HepG2 (cell line): ENCODE results near the gene LSM2.

Experiments used
- EP300 ChIP-seq, 3 experiments: sonication (generic) in 1 of 3; formaldehyde crosslinking in 1 of 3; IDR thresholded peaks; 2 replicates each; pipeline versions ENCODE4 v1.5.1 to v1.6.1; 2011 to 2020; ENCODE audit warnings: low read depth in 2 of 3, low read length in 2 of 3, borderline replicate concordance in 1 of 3, improper control_type of control experiment in 1 of 3, mild to moderate bottlenecking in 1 of 3, missing genetic modification reagents in 1 of 3, moderate library complexity in 1 of 3
- MNT ChIP-seq: fragments of 450-650 bp; IDR thresholded peaks from 2 replicates; pipeline ENCODE4 v1.6.1; 2016
- POLR2A ChIP-seq, 2 experiments: IDR thresholded peaks; 2 replicates each; pipeline ENCODE4 v1.6.1; 2011; ENCODE audit warnings: low read depth in 2 of 2, low read length in 2 of 2, mild to moderate bottlenecking in 1 of 2, moderate library complexity in 1 of 2; ENCODE audit not compliant: insufficient read depth in 1 of 2
- POLR2AphosphoS2 ChIP-seq: IDR thresholded peaks from 2 replicates; pipeline ENCODE4 v1.6.1; 2011; ENCODE audit warnings: low read depth, low read length, improper control_type of control experiment
- POLR2AphosphoS5 ChIP-seq: IDR thresholded peaks from 2 replicates; pipeline ENCODE4 v1.6.1; 2012; ENCODE audit warnings: low read depth, low read length
- RAD21 ChIP-seq: fragments of 450-650 bp; formaldehyde crosslinking; IDR thresholded peaks from 2 replicates; pipeline ENCODE4 v1.5.0; 2020; ENCODE audit warnings: mild to moderate bottlenecking
- ZBTB33 ChIP-seq: sonication (generic); formaldehyde crosslinking; IDR thresholded peaks from 2 replicates; pipeline ENCODE4 v1.4.0; 2020; ENCODE audit warnings: missing genetic modification reagents
- TF ChIP-seq, protein P1 (sequence below): IDR thresholded peaks from 2 replicates; pipeline ENCODE4 v1.6.1; 2012; ENCODE audit warnings: inconsistent platforms
- TF ChIP-seq, protein P2 (sequence below): sonication (generic); formaldehyde crosslinking; IDR thresholded peaks from 2 replicates; pipeline ENCODE4 v1.9.0; 2021; ENCODE audit warnings: missing genetic modification reagents, borderline replicate concordance
- TF ChIP-seq, protein P3 (sequence below): sonication (generic); formaldehyde crosslinking; IDR thresholded peaks from 2 replicates; pipeline ENCODE4 v1.5.0; 2020; ENCODE audit warnings: mild to moderate bottlenecking, missing genetic modification reagents, moderate library complexity
- TF ChIP-seq, protein P4 (sequence below): sonication (generic); formaldehyde crosslinking; IDR thresholded peaks from 2 replicates; pipeline ENCODE4 v1.8.1; 2022; ENCODE audit warnings: low read depth, mild to moderate bottlenecking, missing genetic modification reagents

- TF ChIP-seq EP300 (IDR thresholded peaks at IDR 0.05; ENCODE audit: low read depth in 2 of 2, low read length in 2 of 2) (no peak), EP300 (CRISPR knock-in tag; IDR thresholded peaks at IDR 0.05; ENCODE audit: borderline replicate concordance) (no peak), RAD21 (CRISPR knock-in tag) (no peak), POLR2AphosphoS2 (no peak), POLR2AphosphoS5 (no peak), ZBTB33 (CRISPR knock-in tag) (no peak), MNT (no peak), POLR2A (IDR thresholded peaks at IDR 0.05; ENCODE audit: insufficient read depth in 1 of 2, low read depth in 2 of 2, low read length in 2 of 2) (no peak)
- TF ChIP-seq, protein P1, sequence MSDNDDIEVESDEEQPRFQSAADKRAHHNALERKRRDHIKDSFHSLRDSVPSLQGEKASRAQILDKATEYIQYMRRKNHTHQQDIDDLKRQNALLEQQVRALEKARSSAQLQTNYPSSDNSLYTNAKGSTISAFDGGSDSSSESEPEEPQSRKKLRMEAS, result no peak
- TF ChIP-seq, protein P2, sequence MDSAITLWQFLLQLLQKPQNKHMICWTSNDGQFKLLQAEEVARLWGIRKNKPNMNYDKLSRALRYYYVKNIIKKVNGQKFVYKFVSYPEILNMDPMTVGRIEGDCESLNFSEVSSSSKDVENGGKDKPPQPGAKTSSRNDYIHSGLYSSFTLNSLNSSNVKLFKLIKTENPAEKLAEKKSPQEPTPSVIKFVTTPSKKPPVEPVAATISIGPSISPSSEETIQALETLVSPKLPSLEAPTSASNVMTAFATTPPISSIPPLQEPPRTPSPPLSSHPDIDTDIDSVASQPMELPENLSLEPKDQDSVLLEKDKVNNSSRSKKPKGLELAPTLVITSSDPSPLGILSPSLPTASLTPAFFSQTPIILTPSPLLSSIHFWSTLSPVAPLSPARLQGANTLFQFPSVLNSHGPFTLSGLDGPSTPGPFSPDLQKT, result no peak
- TF ChIP-seq, protein P3, sequence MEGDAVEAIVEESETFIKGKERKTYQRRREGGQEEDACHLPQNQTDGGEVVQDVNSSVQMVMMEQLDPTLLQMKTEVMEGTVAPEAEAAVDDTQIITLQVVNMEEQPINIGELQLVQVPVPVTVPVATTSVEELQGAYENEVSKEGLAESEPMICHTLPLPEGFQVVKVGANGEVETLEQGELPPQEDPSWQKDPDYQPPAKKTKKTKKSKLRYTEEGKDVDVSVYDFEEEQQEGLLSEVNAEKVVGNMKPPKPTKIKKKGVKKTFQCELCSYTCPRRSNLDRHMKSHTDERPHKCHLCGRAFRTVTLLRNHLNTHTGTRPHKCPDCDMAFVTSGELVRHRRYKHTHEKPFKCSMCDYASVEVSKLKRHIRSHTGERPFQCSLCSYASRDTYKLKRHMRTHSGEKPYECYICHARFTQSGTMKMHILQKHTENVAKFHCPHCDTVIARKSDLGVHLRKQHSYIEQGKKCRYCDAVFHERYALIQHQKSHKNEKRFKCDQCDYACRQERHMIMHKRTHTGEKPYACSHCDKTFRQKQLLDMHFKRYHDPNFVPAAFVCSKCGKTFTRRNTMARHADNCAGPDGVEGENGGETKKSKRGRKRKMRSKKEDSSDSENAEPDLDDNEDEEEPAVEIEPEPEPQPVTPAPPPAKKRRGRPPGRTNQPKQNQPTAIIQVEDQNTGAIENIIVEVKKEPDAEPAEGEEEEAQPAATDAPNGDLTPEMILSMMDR (CRISPR knock-in tag), result no peak
- TF ChIP-seq, protein P4, sequence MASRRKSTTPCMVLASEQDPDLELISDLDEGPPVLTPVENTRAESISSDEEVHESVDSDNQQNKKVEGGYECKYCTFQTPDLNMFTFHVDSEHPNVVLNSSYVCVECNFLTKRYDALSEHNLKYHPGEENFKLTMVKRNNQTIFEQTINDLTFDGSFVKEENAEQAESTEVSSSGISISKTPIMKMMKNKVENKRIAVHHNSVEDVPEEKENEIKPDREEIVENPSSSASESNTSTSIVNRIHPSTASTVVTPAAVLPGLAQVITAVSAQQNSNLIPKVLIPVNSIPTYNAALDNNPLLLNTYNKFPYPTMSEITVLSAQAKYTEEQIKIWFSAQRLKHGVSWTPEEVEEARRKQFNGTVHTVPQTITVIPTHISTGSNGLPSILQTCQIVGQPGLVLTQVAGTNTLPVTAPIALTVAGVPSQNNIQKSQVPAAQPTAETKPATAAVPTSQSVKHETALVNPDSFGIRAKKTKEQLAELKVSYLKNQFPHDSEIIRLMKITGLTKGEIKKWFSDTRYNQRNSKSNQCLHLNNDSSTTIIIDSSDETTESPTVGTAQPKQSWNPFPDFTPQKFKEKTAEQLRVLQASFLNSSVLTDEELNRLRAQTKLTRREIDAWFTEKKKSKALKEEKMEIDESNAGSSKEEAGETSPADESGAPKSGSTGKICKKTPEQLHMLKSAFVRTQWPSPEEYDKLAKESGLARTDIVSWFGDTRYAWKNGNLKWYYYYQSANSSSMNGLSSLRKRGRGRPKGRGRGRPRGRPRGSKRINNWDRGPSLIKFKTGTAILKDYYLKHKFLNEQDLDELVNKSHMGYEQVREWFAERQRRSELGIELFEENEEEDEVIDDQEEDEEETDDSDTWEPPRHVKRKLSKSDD (CRISPR knock-in tag), result no peak
Observed at GRCh38 chr6:31826793-31827285, 20.1 kb upstream of the LSM2 start.
